Sciatic nerve (tissue), 2 donors: Measurements from ENCODE around the gene COPS3. TPM values are rescaled to one million over a fixed set of nuclear protein-coding genes. Genes with fewer than 3 reads are reported as not detected.

Experiments
- ATAC-seq: fragments of 200-7000 bp; cut with Tn5 transposase; one replicate; pipeline ENCODE4 v1.9.1; 2020; ENCODE audit warnings: mild to moderate bottlenecking, moderate library complexity
- DNase-seq: peaks from one replicate; pipeline ENCODE4 v3.0.0-alpha.2; 2020; ENCODE audit warnings: low spot score
- intact Hi-C: fragments of 100-400 bp; cut with DNase I; formaldehyde crosslinking; loops from one replicate; pipeline ENCODE4 v1.14.2; 2022
- total RNA-seq: library from RNA; stranded (reverse); fragmentation: NEBNext Ultra II Directional; extraction: Animal tissue kit (Norgen Biotek cat#: 25700); gene quantifications from one replicate; pipeline ENCODE4 v1.2.1, GENCODE V29; 2021
- donor health status: DM: no; HTN: no; CAD: no.
- donor health status: DM: no; HTN: no; CAD: no.

Gene COPS3
- total RNA-seq, 1 donor from 2014 or later: 46.8 TPM

DNA sequence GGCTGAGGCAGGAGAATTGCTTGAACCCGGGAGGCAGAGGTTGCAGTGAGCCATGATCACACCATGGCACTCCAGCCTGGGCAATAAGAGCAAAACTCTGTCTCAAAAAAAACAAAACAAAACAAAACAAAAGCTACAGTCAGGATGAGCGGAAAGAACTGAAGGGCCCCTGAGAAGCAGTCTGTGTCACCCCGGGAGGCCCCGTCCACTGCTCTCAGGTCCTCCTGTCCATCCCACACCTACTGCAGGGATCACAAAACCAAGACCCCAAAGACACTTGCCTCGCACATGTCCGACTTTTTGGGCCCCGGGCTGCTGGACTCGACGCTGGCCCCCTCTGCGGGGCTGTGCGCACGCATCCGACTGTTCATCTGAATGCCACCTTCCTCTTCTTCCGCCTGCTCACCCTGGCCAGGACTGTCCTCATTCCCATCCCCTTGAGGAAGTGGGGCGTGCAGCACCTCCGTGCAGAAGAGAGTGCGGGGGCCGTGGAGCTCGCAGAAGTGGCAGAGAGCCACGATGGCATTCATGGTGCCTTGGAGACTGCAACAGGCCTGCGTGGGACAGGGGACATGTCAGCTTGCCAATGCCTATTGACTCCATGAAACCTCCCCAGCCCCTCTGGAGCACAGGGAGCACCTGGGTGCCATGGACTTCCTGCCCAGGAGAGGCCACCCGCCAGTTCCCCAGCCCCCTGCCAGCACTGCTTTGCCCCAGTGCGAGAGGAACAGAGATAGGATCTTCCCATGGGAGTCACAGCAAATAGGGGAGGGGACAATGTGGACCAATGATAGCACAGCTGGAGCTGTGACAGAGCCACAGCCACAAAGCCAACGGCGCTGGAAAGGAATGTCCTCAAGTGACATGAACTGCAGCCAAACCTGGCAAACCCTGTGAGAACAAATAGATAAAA is 53.2 kb downstream of the COPS3 start:
- DNase-seq (no peak), ATAC-seq (no peak)
- intact Hi-C loops: no loop called here

DNA sequence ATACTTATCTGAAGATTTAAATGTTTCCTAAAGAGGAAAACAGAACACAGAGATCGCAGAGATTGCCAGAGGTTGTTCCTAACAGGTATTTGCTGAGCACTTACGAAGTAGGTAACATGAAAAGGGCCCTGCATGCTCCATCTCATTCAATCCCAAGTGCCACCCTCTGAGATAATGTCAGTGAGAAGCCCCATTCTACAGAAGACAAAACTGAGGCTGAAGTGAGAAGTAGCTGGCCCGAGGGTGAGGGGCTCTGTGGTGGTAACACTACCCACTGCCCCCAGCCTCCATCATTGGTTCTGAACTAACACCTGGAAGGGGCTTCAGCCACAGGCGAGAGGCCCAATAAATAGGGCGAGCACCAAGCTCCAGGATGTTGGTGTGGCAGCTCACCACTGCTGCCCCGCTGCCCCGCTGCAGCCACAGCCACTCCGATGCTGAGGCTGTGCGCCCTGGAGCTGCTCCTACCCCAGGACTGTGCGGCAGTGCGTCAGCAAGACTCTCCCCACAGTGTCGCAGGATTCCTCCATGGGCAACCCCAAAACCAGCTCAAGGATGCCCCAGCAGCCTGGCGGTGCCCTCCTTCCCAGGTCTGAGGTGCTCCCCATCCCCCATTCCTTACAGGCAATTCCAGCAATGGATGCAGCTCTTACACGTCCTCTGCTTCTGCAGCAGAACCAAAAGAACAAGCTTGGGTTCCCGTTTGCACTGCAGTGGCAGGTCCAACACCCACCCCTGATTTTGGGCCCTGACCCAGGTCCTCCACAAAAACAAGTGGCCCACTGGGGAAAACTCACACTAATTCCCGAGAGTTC is 54.4 kb downstream of the COPS3 start:
- intact Hi-C loops: no loop called here
- ATAC-seq (no peak), DNase-seq (no peak)

DNA sequence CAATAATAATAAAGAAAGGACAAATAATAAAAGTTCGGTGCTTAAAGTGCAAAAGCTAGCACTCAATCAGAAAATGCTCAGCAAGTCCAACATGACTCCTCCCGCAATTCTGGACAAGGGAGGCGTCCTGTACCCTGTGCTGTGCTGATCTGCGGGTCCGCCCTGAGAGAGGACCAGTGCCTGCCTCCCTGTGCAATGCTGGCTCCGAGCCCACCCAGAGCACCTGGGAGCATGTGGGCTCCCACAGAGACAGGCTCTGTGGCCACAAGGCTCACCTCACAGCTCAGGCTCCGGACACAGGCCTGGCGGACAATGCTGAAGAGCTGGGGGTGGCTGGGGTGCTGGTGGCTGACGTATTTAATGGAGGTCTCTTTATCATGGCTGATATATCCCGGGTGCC is 55.1 kb downstream of the COPS3 start:
- ATAC-seq: no peak
- no peak for DNase-seq
- intact Hi-C loops: no loop called here

DNA sequence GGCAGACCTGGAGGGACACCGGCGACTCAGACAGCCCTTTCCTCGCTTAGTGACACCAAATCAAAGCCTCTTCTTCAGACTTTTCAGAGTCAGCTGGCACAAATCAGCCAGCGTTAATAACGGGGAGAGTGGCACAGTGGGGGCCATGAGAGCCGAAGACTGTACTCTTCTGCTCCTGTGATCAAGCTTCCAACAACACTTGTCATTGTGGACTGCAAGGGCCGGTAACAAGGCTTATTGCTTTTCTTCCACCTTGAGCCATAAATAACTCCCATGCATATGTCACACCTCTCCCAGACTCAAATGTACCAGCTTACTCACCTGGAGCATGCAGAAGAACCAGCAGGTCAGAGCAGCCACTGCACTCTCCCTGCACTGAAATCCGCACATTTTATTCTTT is 56.9 kb downstream of the COPS3 start:
- DNase-seq: no peak
- intact Hi-C loops: no loop called here
- no peak for ATAC-seq

DNA sequence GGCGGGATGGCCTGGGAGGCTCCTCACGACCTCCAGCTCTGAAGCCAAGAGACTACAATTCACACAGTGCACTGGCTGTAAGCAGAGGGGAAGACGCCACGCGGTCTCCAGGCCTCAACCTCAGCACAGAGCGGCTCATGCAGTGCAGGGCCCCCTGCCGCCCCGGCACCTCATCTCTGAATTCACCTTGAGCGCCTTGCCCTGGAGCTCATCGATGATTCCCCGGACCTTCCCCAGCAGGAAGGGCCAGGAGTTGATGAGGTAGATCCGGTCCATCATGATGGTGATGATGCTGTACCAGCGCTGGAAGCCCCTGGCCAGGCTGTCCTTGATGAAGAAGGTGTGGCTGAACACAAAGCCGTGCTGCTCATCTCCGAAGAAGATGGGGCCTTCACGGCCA is 57.3 kb downstream of the COPS3 start:
- intact Hi-C loops: no loop called here
- no peak for DNase-seq
- ATAC-seq: no peak

DNA sequence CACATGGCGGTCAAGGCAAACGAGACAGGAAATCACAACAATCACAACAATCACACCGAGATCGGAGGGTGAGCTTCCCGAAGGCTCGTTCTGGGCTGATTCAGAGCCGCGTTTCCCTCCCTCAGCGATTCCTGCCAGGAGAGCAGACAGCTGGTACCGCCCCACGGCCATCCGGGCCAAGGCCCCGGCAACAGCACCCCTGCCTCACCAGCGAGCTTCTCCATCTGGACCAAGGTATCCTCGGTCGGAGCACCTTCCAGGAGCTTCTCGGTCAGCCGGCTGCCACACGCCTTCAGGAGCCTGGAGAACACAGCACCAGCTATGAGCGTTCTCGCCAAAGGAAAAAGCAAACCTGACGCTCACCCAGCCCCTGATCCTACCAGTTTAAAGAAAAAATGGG is 59.7 kb downstream of the COPS3 start:
- no peak for ATAC-seq
- intact Hi-C loops: no loop called here
- DNase-seq: no peak

DNA sequence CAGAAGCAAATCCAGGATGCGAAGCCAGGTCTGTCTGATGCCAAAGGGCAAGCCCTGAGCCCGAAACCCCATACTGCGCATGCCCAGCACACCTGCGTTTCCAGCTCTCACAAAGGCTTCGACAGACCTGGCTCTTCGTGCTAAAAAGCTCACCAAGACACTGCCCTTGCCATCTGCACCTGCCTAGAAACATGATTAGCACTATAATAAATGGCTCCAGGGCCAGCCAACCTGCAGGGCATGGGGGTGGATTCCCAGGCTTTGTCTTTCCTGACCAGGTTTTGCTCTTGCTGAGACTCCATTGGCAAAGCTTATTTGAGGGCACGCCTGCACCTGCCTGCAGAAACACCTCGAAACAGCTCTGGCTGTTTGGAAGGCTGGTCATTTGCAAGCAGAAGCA is 60.5 kb downstream of the COPS3 start:
- DNase-seq: no peak
- ATAC-seq: no peak
- intact Hi-C loops: no loop called here

DNA sequence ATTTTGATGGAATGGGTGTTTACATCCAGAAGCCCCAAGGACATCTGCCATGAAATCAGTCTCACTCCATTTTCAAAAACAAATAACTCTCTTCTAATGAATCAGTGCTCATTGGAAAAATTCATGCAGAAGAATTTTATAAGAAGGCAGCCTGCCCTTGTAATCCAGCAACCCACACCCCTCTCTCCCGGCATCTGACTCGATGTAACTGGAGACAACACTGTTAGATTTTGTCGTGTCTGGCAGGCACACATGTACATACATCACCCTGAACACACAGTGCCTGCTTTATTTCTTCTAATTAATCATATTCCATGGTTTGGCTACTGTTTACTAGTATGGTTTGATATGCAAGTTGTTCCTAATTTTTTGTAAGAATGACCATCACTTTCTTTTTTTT is 63.1 kb downstream of the COPS3 start:
- DNase-seq (no peak), ATAC-seq (no peak)
- intact Hi-C loops: no loop called here

DNA sequence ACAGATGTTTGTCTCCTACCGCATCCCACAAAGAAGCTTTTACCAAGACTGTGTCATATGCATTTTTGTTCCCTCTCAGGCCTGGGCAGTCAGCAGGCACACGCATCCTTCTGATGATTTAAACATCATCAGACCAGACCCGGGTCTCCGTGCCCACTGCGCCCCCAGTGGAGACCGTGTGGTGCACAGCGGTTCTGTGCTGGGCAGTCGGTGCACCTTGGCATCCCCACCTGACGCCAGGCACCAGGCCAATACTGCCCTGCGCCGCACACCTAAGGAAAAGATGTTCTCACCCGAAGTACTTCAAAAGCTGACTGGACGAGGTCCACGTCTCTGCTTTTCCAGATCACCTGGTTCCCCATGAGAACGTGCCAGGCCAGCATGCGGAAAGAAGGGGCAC is 64.3 kb downstream of the COPS3 start:
- DNase-seq (peak; percentile 51), ATAC-seq (no peak)
- intact Hi-C loops: no loop called here

DNA sequence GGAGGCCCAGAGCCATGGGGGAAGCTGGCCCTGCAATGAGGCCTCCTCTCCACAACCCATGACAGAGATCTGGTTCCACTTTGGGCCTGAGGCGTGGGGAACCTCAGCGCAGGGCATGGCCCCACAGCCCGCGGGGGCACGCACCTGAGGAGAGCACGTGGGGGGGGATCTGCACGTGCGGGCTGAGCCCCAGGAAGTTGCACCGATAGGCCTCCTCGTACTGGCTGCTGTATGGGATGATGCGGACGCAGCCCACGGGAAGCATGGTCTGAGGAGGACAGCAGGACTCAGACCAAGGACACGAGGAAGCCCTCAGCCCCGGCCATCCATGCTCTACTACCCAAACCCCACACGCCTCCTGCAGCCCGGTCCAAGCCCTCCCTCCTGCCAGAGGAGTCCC is 64.8 kb downstream of the COPS3 start:
- intact Hi-C loops: no loop called here
- DNase-seq (peak; percentile 35), ATAC-seq (peak; percentile 16)

DNA sequence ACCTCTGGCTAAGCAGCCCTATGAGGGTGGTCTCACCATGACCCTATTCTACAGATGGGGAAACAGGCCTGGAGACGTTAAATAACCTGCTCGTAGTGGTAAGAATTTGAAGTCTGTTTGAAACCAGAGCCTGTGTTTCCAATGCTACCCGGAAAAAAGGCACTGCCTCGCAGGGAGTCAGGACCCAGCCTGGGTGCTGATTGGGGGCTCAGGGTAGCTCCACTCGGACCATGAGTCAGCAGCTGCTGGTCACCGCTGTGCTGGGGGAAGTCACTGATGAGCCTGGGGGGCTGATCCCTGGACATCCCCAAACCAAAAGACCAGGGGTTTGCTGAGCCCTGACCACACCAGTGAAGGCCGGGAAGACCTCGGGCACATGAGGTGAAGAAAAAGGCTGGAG is 65.5 kb downstream of the COPS3 start:
- DNase-seq (peak; percentile 43), ATAC-seq (no peak)
- intact Hi-C loops: no loop called here

DNA sequence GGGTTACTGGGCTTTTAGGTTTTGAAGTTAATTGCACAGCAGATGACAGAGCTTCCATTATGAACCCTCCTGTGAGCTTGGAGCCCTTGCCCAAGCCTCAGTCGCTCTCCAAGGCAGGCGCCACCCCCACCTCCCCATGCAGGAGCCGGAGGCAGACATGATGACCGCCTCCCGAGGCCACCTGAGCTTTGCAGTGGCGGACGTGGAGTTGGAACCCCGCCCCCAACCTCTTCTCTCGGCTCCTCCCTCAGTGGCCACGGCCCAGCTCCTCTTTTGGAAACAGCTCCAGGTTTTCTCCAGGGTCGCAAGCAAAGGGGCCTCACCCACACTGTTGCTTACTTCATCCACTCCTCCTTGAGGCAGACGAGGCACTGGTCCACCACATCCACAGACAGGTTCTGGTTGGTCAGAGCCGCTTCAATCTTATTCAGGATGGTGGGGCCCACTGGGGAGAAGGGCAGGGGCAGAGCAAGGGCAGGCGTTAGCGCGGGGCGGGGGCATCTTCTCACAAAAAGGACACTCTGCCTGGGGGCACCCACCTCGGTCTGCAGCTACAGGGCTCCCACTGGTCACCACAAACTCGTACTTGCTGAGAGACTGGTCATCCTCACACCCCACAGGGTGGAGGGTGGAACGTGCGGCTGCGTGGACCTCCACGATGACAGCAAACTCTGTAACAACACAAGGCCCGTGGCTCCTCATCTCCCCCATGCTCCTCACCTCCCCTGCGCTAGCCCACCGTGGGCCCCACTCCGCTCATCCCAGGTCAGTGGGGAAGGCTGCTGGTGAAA is 66.2 kb downstream of the COPS3 start:
- no peak for ATAC-seq
- intact Hi-C loops: no loop called here
- peak; percentile 48 for DNase-seq

DNA sequence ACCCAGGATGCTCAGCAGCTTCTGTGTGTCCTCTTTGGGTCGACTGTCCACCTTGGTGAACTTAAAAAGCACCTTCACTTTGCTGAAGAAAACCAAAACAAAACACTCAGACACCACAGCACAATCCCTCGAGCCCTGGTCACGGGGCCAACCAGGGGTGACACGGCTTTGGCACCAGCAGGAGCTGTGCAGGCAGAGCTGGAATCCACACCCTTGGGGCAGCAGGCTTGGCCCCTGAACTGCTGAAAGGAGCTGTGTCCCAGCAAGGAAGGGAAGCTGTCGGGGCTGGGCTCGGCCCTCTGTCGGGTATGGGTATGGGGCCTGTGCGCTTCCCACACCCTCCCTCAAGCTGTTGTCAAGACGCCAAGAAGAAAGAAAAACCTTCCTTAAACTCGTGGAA is 67.3 kb downstream of the COPS3 start:
- DNase-seq (no peak), ATAC-seq (peak; percentile 34)
- intact Hi-C loops: no loop called here

DNA sequence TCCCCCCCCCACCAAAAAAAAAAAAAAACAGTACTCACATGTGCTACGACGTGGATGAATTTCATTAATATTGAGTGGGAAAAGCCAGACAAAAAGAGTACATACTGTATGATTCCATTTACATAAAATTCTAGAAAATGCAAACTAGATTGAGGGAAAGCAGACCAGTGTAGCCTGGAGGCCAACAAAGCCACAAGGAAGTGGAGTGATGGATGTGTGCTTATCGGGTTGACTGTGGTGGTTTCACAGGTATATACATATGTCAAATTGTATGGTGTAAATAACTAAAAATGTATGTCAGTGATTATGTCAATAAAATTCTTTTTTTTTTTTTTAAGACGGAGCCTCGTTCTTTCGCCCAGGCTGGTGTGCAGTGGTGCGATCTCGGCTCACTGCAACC is 73.0 kb downstream of the COPS3 start:
- ATAC-seq (no peak), DNase-seq (no peak)
- intact Hi-C loops: no loop called here

DNA sequence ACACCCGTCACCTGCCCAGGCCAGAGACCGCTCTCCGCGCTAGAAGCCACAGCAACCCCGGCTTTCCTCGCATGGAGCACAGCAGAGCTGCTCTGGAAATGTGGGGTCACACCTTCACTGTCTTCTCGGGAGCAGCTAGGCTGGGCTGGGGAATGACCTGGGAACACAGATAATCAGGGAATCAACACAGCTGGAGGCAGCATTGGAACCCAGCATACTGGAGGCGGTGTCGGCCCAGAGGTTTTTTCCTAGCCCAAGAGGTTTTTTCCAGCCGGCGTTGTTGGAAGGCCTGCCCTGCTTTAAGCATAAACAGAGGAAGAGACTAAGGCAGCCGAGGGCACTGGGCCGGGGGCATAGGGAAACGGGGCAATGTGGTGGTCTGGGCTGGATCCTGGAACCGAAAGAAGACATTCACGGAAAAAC is 74.1 kb downstream of the COPS3 start:
- intact Hi-C loops: no loop called here
- no peak for DNase-seq
- ATAC-seq: no peak

DNA sequence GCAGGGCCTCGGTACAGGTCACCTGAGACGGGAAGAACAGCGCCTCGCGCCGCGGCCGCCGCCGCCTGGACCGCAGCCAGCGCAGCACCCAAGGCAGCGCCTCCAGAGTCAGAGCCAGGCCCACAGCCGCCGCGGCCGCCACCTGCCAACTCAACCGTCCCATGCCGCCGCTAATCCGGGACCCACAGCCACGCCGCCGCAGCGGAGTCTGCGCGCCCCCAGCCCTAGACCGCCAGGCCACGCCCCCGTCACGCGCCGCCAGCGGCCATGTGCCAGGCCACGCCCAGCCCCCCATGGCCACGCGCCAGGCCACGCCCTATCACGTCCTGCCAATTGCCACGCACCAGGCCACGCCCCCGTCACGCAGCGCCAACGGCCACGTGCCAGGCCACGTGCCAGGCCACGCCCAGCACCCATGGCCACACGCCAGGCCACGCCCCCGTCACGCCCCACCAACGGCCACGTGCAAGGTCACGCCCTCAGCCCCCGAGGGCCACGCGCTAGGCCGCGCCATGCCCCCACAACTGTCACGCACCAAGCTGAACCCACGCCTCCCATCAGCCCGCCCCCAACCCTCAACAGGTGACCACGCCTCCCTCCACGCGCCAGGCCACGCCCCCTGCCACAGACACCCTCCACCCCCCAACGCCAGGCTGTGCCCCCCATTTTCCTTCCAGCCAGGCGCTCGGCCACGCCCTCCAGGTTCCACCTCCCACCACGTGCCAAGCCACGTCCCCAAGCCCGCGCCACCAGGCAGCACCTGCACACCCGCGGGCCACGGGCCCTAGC is 74.7 kb downstream of the COPS3 start, which contains the start of gene PLD6:
TSS of gene PLD6 (minus strand) at position 210 of the 789 bp plus-strand sequence. CDS start at position 163, 47 bp downstream.
- intact Hi-C loops: no loop called here
- DNase-seq (peak; percentile 90), ATAC-seq (peak; percentile 77)

DNA sequence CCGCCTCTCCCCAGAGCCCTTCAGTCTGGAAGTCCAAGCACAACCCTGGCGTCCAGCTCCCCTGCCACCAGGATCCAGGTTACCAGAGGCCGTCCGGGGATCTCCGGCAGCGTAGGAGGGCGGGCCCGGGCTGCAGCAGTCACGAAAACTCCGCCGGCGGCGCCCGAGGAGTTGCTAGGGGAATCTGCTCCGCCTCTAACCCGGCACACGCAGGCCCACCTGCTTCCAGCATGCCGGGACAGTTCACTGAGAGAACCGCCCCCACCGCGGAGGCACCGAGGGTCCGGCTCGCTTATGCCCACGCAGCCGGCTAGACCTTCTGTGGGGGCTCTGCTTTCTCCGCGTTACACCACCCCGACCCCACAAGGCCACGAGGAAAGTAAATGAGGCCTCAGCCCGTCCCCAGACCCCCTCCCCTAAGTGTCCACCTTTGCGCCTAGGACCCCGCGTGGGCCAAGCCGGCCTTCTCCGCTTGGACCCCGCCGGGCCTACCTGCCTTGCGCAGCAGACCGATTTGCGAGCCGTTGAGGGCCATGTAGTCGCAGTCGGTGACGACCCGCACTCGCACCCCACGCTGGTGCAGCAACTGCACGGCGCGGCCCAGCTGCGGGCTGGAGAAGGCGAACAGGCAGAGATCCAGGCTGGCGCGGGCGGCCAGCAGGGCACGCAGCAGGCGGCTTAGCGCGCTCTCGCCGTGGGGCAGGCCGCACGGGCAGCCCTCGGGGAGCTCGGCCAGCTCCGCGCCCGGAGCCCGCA is 75.5 kb downstream of the COPS3 start:
- DNase-seq: peak; percentile 80
- intact Hi-C loops: no loop called here

DNA sequence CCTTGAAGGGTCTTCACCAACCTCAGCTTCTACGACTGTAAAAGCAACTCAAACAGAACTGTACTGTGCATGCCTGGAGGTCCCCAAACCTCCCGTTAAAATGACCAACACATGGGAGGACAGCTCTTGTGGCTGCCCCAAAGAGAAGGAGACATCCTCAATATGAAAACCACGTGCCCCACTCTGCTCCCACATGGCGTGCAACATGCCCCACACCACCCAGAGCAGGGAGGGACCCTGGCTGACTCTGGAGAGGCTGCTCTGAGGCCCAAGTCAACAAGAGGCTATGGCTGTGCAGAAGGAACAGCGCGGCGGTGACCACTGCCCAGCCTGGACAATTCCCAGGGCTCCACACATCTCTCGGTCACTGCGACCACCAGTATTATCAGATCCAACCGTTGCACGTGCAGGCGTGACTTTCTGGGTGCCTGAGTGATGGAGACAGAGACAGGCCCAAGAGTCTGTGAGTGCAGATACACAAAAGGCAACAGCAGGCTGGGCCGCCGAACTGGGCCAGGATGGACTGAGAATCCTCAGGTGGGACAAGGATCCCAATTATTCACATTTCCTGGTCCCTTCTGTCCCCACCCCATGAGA is 76.3 kb downstream of the COPS3 start:
- DNase-seq: no peak
- intact Hi-C loops: no loop called here
- ATAC-seq: no peak

More for the DNA sequence above, 75.5 kb downstream of the COPS3 start:
- ATAC-seq: peak; percentile 55
